BJ (cell line): Measurements from ENCODE around the gene IL22RA2. TPM values are rescaled to one million over a fixed set of nuclear protein-coding genes. Genes with fewer than 3 reads are reported as not detected.

Source experiments
- CTCF ChIA-PET: fragments of 350-600 bp; formaldehyde crosslinking; extraction: SDS; loops from one replicate; lab custom pipeline; 2021; ENCODE audit warnings: antibody characterized with exemption, inconsistent platforms; lab: Yijun Ruan, JAX
- POLR2A ChIA-PET: fragments of 300-600 bp; sonication (Branson Sonifier 250); formaldehyde crosslinking; extraction: SDS; loops from one replicate; lab custom pipeline; 2021; ENCODE audit warnings: antibody characterized with exemption; lab: Charles Lee
- DNase-seq: peaks from one replicate; pipeline ENCODE4 v3.0.0-alpha.2; 2011; ENCODE audit warnings: low read depth
- H3K27me3 ChIP-seq: 2 replicates; pipeline ENCODE4 v1.6.0; 2011; ENCODE audit warnings: low read length; ENCODE audit not compliant: control insufficient read depth, insufficient read depth
- H3K36me3 ChIP-seq: 2 replicates; pipeline ENCODE4 v1.5.1; 2011; ENCODE audit warnings: low read length; ENCODE audit not compliant: control insufficient read depth, insufficient read depth
- H3K4me3 ChIP-seq: 2 replicates; pipeline ENCODE4 v1.5.1; 2011; ENCODE audit warnings: low read depth, mild to moderate bottlenecking, control low read depth, low read length
- CTCF ChIP-seq: IDR thresholded peaks from 2 replicates; pipeline ENCODE4 v1.5.1; 2011; ENCODE audit warnings: low read depth, mild to moderate bottlenecking, control low read depth, inconsistent platforms, low read length, moderate library complexity; ENCODE audit not compliant: insufficient read depth
- polyA plus RNA-seq: library from polyadenylated mRNA; depleted of rRNA; stranded (reverse); fragments of >200 nt; gene quantifications from 2 replicates; pipeline ENCODE4 v1.2.3, GENCODE V29; 2011

The IL22RA2 gene
- polyA plus RNA-seq, 1 experiment: not detected

DNA sequence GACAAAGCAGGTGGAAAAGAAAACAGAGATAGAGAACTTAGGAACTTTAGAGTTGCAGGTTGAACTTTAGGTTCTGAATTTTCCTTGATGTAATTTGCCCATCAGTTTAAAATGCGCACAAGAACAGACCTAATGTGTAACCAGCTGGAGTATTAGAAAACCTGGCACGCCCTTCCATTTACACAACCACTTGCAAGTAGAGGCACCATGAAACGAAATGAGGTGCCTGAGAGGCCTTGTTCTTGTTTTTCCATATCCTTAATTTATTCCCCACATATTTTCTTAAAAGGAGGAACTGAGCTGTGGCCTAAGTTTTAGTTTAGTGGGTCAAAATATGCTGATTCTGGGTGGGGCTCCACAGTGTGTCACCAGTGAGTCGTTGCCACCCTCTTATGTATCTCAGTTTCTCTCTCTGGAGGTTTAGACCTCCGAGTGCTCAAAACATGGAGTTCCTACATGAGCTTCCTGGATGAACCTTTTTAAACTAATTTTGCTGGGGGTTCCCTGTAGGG is 17.2 kb upstream of the IL22RA2 start:
- no peaks in the 10 kb centered on the region for H3K27me3 ChIP-seq
- H3K36me3 ChIP-seq: no peaks in the 10 kb centered on the region
- no peak for TF ChIP-seq CTCF
- no peak for DNase-seq
- ChIA-PET POLR2A (no interaction called here), CTCF (interaction anchor here (1.6 kb wide), 1 partner anchor 79 kb away, joined by 3 read pairs; no protein-coding TSS in a partner anchor)
- H3K4me3 ChIP-seq: no peak overlapping the region

- CTCF ChIA-PET: interaction anchor here (1.2 kb wide), 1 partner anchor 14 kb away, joined by 3 read pairs; no protein-coding TSS in a partner anchor
- Histone ChIP-seq H3K36me3 (no peaks in the 10 kb centered on the region), H3K4me3 (no peak overlapping the region), H3K27me3 (no peaks in the 10 kb centered on the region)
- no peak for DNase-seq
- no peak for TF ChIP-seq CTCF
- POLR2A ChIA-PET: no interaction called here
Observed at GRCh38 chr6:137188855-137189254, 15.4 kb upstream of the IL22RA2 start.

DNA sequence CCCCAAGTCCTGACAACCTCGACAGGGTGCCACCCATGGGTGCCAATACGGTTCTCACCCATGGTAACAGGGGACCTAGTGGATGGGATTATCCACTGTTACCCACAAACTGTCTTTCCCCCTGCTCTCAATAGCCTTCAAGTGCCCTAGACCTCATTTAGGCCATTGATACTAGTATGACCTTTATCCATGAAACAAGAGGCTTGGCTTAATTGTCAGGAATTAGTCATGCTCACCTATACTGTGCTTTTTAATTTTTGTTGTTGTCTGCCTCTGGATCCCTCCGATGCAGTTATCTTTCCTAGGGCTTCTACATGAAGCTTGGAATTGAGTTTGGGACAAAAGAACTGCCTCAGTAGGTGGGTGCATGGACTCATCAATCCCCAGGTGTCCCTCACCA is 11.8 kb upstream of the IL22RA2 start:
- POLR2A ChIA-PET: no interaction called here
- DNase-seq: no peak
- Histone ChIP-seq H3K36me3 (no peaks in the 10 kb centered on the region), H3K27me3 (no peaks in the 10 kb centered on the region), H3K4me3 (no peak overlapping the region)
- TF ChIP-seq CTCF: no peak
- CTCF ChIA-PET: no interaction called here

DNA sequence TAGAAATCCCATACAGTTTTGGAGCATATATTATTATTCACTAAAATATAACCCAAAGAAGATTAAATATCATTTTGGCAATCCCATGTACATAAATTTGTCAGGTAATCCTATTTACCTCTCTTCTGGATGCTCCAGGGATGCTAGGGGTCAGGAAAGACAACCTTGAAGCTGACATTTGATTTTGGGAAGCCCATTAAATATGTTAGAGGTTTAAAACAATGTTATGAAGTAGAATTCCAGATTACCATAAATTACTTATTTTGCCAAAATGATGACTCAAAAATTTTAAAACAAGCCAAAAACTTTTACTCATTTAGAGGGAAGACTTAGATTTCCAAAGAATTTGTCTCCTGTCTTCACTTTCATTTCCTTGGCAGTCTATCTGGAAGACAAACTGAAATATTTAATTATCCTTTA is 9.2 kb upstream of the IL22RA2 start:
- no peaks in the 10 kb centered on the region for H3K27me3 ChIP-seq

More for the DNA sequence above, 9.2 kb upstream of the IL22RA2 start:
- no peaks in the 10 kb centered on the region for H3K36me3 ChIP-seq
- no peak overlapping the region for H3K4me3 ChIP-seq
- POLR2A ChIA-PET: no interaction called here
- CTCF ChIA-PET: no interaction called here
- TF ChIP-seq CTCF: no peak
- DNase-seq: no peak
